KMS-11 (cell line): ENCODE measurements around the gene IL1RAPL2.

Experiments
- H2AFZ ChIP-seq: fragments of 200-600 bp; sonication (generic); 2 replicates; pipeline ENCODE4 v1.6.1; 2016; ENCODE audit warnings: antibody characterized with exemption, mixed run types, low read depth
- H3K27ac ChIP-seq: fragments of 200-600 bp; sonication (generic); 2 replicates; pipeline ENCODE4 v1.6.1; 2016; ENCODE audit warnings: mild to moderate bottlenecking, mixed run types
- H3K27me3 ChIP-seq: fragments of 200-600 bp; sonication (generic); 2 replicates; pipeline ENCODE4 v1.6.1; 2017; ENCODE audit warnings: mild to moderate bottlenecking, low read depth, mixed run types, moderate library complexity; ENCODE audit not compliant: insufficient read depth
- H3K36me3 ChIP-seq: fragments of 200-600 bp; sonication (generic); 2 replicates; pipeline ENCODE4 v1.6.1; 2017; ENCODE audit warnings: mild to moderate bottlenecking, mixed run types; ENCODE audit not compliant: insufficient read depth
- H3K4me1 ChIP-seq: fragments of 200-600 bp; sonication (generic); 2 replicates; pipeline ENCODE4 v1.6.1; 2016; ENCODE audit warnings: mild to moderate bottlenecking, low read depth, mixed run types; ENCODE audit not compliant: poor library complexity, severe bottlenecking
- H3K4me2 ChIP-seq: fragments of 200-600 bp; sonication (generic); 2 replicates; pipeline ENCODE4 v1.7.0; 2016; ENCODE audit warnings: mild to moderate bottlenecking, mixed run types
- H3K4me3 ChIP-seq: fragments of 200-600 bp; sonication (generic); IDR thresholded peaks from 2 replicates; pipeline ENCODE4 v1.6.1; 2017; ENCODE audit warnings: low read depth, low read length, mixed read lengths; ENCODE audit not compliant: insufficient read depth
- H3K79me2 ChIP-seq: fragments of 200-600 bp; sonication (generic); 2 replicates; pipeline ENCODE4 v1.6.1; 2016; ENCODE audit warnings: low read depth, mixed run types; ENCODE audit not compliant: insufficient read depth
- H3K9ac ChIP-seq: fragments of 200-600 bp; sonication (generic); 2 replicates; pipeline ENCODE4 v1.6.1; 2016; ENCODE audit warnings: mild to moderate bottlenecking, mixed run types
- H4K20me1 ChIP-seq: fragments of 200-600 bp; sonication (generic); 2 replicates; pipeline ENCODE4 v1.6.1; 2016; ENCODE audit warnings: mild to moderate bottlenecking, mixed run types; ENCODE audit not compliant: insufficient read depth
- TF ChIP-seq, protein P1 (sequence below): fragments of 200-600 bp; sonication (generic); conservative IDR thresholded peaks from 2 replicates; pipeline ENCODE4 v1.6.1; 2017; ENCODE audit warnings: low read depth, mild to moderate bottlenecking, antibody characterized with exemption, low read length, moderate library complexity, mixed read lengths

The IL1RAPL2 gene

GRCh38 chrX:105483011-105483410 is 917.0 kb downstream of the IL1RAPL2 start:
- no peak overlapping the region for H3K4me3 ChIP-seq
- no peak overlapping the region for H3K27ac ChIP-seq
- no peaks in the 10 kb centered on the region for H3K4me1 ChIP-seq
- H3K36me3 ChIP-seq, result no peaks in the 10 kb centered on the region
- H3K27me3 ChIP-seq, result no peaks in the 10 kb centered on the region
- no peak overlapping the region for H3K4me2 ChIP-seq
- no peak overlapping the region for H2AFZ ChIP-seq
- TF ChIP-seq, protein P1, sequence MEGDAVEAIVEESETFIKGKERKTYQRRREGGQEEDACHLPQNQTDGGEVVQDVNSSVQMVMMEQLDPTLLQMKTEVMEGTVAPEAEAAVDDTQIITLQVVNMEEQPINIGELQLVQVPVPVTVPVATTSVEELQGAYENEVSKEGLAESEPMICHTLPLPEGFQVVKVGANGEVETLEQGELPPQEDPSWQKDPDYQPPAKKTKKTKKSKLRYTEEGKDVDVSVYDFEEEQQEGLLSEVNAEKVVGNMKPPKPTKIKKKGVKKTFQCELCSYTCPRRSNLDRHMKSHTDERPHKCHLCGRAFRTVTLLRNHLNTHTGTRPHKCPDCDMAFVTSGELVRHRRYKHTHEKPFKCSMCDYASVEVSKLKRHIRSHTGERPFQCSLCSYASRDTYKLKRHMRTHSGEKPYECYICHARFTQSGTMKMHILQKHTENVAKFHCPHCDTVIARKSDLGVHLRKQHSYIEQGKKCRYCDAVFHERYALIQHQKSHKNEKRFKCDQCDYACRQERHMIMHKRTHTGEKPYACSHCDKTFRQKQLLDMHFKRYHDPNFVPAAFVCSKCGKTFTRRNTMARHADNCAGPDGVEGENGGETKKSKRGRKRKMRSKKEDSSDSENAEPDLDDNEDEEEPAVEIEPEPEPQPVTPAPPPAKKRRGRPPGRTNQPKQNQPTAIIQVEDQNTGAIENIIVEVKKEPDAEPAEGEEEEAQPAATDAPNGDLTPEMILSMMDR, result no peak
- H4K20me1 ChIP-seq, result no peaks in the 10 kb centered on the region
- no peak overlapping the region for H3K9ac ChIP-seq
- no peaks in the 10 kb centered on the region for H3K79me2 ChIP-seq

DNA sequence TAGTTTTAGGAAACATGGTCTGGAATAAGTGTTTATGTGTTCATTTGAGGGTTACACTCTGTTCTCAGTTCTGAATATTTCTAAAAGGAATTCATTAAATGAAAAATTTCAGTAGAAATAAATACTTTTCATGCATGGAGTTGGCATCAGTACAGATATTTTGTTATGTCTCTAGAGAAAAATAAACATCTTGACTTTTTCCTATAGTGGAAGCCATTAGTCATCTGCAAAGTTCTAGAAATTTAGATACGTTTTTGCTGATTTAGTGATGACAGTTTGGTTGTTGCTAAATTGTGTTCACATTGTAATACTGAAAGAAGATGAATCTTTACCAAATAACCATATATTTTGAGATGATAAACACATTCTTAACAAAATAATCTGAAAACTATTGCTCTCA is 922.7 kb downstream of the IL1RAPL2 start:
- TF ChIP-seq, protein P1, result no peak
- H3K79me2 ChIP-seq, result no peaks in the 10 kb centered on the region
- H3K27me3 ChIP-seq, result no peaks in the 10 kb centered on the region
- H3K36me3 ChIP-seq, result no peaks in the 10 kb centered on the region
- H3K9ac ChIP-seq, result no peak overlapping the region
- no peaks in the 10 kb centered on the region for H4K20me1 ChIP-seq
- H3K27ac ChIP-seq, result no peak overlapping the region
- H3K4me1 ChIP-seq, result no peaks in the 10 kb centered on the region
- no peak overlapping the region for H3K4me3 ChIP-seq
- no peak overlapping the region for H3K4me2 ChIP-seq
- H2AFZ ChIP-seq, result no peak overlapping the region

DNA sequence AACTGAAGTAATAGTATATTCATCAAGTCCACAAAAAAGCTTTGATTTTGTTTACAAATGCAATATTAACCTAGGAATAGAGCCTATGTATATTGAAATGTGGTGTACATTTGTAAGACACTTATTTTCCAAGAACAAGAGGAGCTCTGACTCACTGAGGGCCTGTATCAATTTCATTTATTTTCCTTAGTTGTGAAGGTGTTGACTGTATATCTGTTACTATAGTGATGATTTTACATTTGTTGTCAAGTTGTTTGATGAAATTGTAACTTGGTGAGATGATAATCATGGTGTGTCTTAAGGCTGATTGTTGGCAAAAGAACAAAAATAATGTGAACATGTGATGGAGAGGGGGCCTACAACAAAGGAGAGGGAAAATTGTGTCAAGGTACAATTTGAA is 929.4 kb downstream of the IL1RAPL2 start:
- no peak overlapping the region for H3K4me2 ChIP-seq
- no peaks in the 10 kb centered on the region for H3K27me3 ChIP-seq
- H3K27ac ChIP-seq, result no peak overlapping the region
- H3K9ac ChIP-seq, result no peak overlapping the region
- no peaks in the 10 kb centered on the region for H3K4me1 ChIP-seq
- H2AFZ ChIP-seq, result no peak overlapping the region
- H3K36me3 ChIP-seq, result no peaks in the 10 kb centered on the region
- H3K4me3 ChIP-seq, result no peak overlapping the region
- H4K20me1 ChIP-seq, result no peaks in the 10 kb centered on the region
- TF ChIP-seq, protein P1, result no peak
- H3K79me2 ChIP-seq, result no peaks in the 10 kb centered on the region

DNA sequence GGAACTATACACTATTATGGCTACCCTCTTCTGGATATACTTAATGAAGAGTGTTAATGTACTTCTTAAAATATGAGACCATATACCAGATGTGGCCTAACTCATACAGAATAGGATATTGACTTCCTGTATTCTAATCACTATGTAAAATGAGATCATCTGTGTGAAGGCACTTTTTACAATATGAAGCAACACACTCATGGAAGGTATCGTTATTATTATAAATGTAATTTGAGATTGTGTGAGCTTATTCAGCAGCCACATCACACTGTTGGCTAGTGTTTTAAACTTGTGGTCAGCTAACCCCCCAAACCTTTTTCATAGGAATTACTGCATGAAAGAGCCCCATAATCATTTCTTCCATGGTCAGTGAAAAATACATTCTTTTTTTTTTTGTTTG is 936.3 kb downstream of the IL1RAPL2 start:
- Histone ChIP-seq H3K4me2 (no peak overlapping the region), H2AFZ (no peak overlapping the region), H4K20me1 (no peaks in the 10 kb centered on the region), H3K27ac (no peak overlapping the region), H3K4me3 (no peak overlapping the region), H3K36me3 (no peaks in the 10 kb centered on the region), H3K9ac (no peak overlapping the region), H3K4me1 (no peaks in the 10 kb centered on the region), H3K27me3 (no peaks in the 10 kb centered on the region), H3K79me2 (no peaks in the 10 kb centered on the region)
- TF ChIP-seq, protein P1, result no peak
